ENCODE results near the gene RPH3AL. TPM values are rescaled to one million over a fixed set of nuclear protein-coding genes. Genes with fewer than 3 reads are reported as not detected.
A peak's percentile ranks its signal among the peaks of the same experiment; 100 is the strongest.

RPH3AL gene
- polyA plus RNA-seq (2013, experiment 1 of 2; ENCODE audit: insufficient read length) = 1.6 TPM
- polyA plus RNA-seq (2013, experiment 2 of 2; ENCODE audit: insufficient read length) = 1.9 TPM

- DNase-seq = peak; percentile 20
These were observed at the start of gene RPH3AL for GRCh38 chr17:352421-353212. RPH3AL (minus strand) TSS chr17:352807; CDS start chr17:327543, 25,264 bp downstream.

- no peak for DNase-seq
These were observed 47.6 kb upstream of the RPH3AL start for GRCh38 chr17:400257-400656.

- DNase-seq = no peak
These were observed 44.2 kb upstream of the RPH3AL start for GRCh38 chr17:396788-397187.

GRCh38 chr17:395974-396373 lies 43.4 kb upstream of the RPH3AL start:
- DNase-seq = no peak

- DNase-seq = no peak
These were observed 42.6 kb upstream of the RPH3AL start for GRCh38 chr17:395179-395578.

- DNase-seq = no peak
These were observed 42.1 kb upstream of the RPH3AL start for GRCh38 chr17:394718-395095.

GRCh38 chr17:393806-394717 lies 41.5 kb upstream of the RPH3AL start:
- no peak for DNase-seq

GRCh38 chr17:391850-392249 lies 39.2 kb upstream of the RPH3AL start:
- no peak for DNase-seq

- no peak for DNase-seq
These were observed 37.4 kb upstream of the RPH3AL start for GRCh38 chr17:390025-390424.

- no peak for DNase-seq
These were observed 35.5 kb upstream of the RPH3AL start for GRCh38 chr17:388087-388486.

- peak; percentile 36 for DNase-seq
These were observed 33.7 kb upstream of the RPH3AL start for GRCh38 chr17:386141-386876.

GRCh38 chr17:385836-386140 lies 33.2 kb upstream of the RPH3AL start:
- no peak for DNase-seq

GRCh38 chr17:385178-385835 lies 32.7 kb upstream of the RPH3AL start:
- no peak for DNase-seq

- DNase-seq = no peak
These were observed 32.1 kb upstream of the RPH3AL start for GRCh38 chr17:384622-385177.

- no peak for DNase-seq
These were observed 31.4 kb upstream of the RPH3AL start for GRCh38 chr17:383771-384621.

GRCh38 chr17:382644-383533 lies 30.3 kb upstream of the RPH3AL start:
- peak; percentile 61 for DNase-seq

- DNase-seq = no peak
These were observed 29.5 kb upstream of the RPH3AL start for GRCh38 chr17:381941-382643.

- no peak for DNase-seq
These were observed 28.9 kb upstream of the RPH3AL start for GRCh38 chr17:381516-381915.

All from fibroblast of skin of abdomen (primary cell).